Liver (tissue), 4 donors: Measurements from ENCODE around the gene USP17L10. TPM values are rescaled to one million over a fixed set of nuclear protein-coding genes. Genes with fewer than 3 reads are reported as not detected.

Experiments used
- polyA plus RNA-seq, 2 donors: library from polyadenylated mRNA; stranded (reverse) in 1 of 2; unstranded in 1 of 2; fragments of 200-250 nt in 1 of 2; fragments of >200 nt in 1 of 2; fragmentation: Nextera tagmentation in 1 of 2; extraction: Ambion mirVana in 1 of 2; gene quantifications; one replicate each; pipeline versions ENCODE4 v1.2.1 to v1.2.3, GENCODE V29; 2013 to 2015
- total RNA-seq, 2 donors: library from RNA; depleted of rRNA; stranded (reverse); fragments of >200 nt; gene quantifications; one replicate each; pipeline ENCODE4 v1.2.3, GENCODE V29; 2014
- donor health status: healthy.
- donor health status: healthy.
- donor health status: healthy.

Gene USP17L10
- total and polyA plus RNA-seq, 4 donors: not detected

Other genes starting within 250 kb of the USP17L10 start
- not detected for gene FAM90A26, start 40.2 kb upstream of the USP17L10 start, total RNA-seq
- not detected for gene FAM90A26, start 40.2 kb upstream of the USP17L10 start, polyA plus RNA-seq
- not detected for gene USP17L11, start 4.7 kb downstream of the USP17L10 start, total RNA-seq
- not detected for gene USP17L11, start 4.7 kb downstream of the USP17L10 start, polyA plus RNA-seq
- not detected for gene USP17L12, start 9.5 kb downstream of the USP17L10 start, total RNA-seq
- not detected for gene USP17L12, start 9.5 kb downstream of the USP17L10 start, polyA plus RNA-seq
- gene USP17L13, start 14.2 kb downstream of the USP17L10 start, total RNA-seq: not detected
- gene USP17L13, start 14.2 kb downstream of the USP17L10 start, polyA plus RNA-seq: not detected
- gene USP17L15, start 23.7 kb downstream of the USP17L10 start, total RNA-seq: not detected
- gene USP17L15, start 23.7 kb downstream of the USP17L10 start, polyA plus RNA-seq: not detected
- not detected for gene USP17L17, start 33.2 kb downstream of the USP17L10 start, total RNA-seq
- not detected for gene USP17L17, start 33.2 kb downstream of the USP17L10 start, polyA plus RNA-seq
- not detected for gene USP17L18, start 38.0 kb downstream of the USP17L10 start, total RNA-seq
- not detected for gene USP17L18, start 38.0 kb downstream of the USP17L10 start, polyA plus RNA-seq
- gene USP17L19, start 42.7 kb downstream of the USP17L10 start, total RNA-seq: not detected
- gene USP17L19, start 42.7 kb downstream of the USP17L10 start, polyA plus RNA-seq: not detected
- gene USP17L20, start 47.5 kb downstream of the USP17L10 start, total RNA-seq: not detected
- not detected for gene USP17L20, start 47.5 kb downstream of the USP17L10 start, polyA plus RNA-seq
- not detected for gene USP17L21, start 52.2 kb downstream of the USP17L10 start, total RNA-seq
- not detected for gene USP17L21, start 52.2 kb downstream of the USP17L10 start, polyA plus RNA-seq
- not detected for gene USP17L22, start 57.0 kb downstream of the USP17L10 start, total RNA-seq
- not detected for gene USP17L22, start 57.0 kb downstream of the USP17L10 start, polyA plus RNA-seq
- gene USP17L24, start 114.5 kb downstream of the USP17L10 start, total RNA-seq: not detected
- not detected for gene USP17L24, start 114.5 kb downstream of the USP17L10 start, polyA plus RNA-seq
- not detected for gene USP17L25, start 119.3 kb downstream of the USP17L10 start, total RNA-seq
- gene USP17L25, start 119.3 kb downstream of the USP17L10 start, polyA plus RNA-seq: not detected
- not detected for gene USP17L26, start 124.0 kb downstream of the USP17L10 start, total RNA-seq
- not detected for gene USP17L26, start 124.0 kb downstream of the USP17L10 start, polyA plus RNA-seq
- gene USP17L5, start 128.7 kb downstream of the USP17L10 start, total RNA-seq: not detected
- gene USP17L5, start 128.7 kb downstream of the USP17L10 start, polyA plus RNA-seq: not detected
- gene USP17L27, start 133.5 kb downstream of the USP17L10 start, total RNA-seq: not detected
- gene USP17L27, start 133.5 kb downstream of the USP17L10 start, polyA plus RNA-seq: not detected
- not detected for gene USP17L28, start 138.2 kb downstream of the USP17L10 start, total RNA-seq
- not detected for gene USP17L28, start 138.2 kb downstream of the USP17L10 start, polyA plus RNA-seq
- not detected for gene USP17L29, start 143.0 kb downstream of the USP17L10 start, total RNA-seq
- not detected for gene USP17L29, start 143.0 kb downstream of the USP17L10 start, polyA plus RNA-seq
- gene USP17L30, start 152.5 kb downstream of the USP17L10 start, total RNA-seq: not detected
- gene USP17L30, start 152.5 kb downstream of the USP17L10 start, polyA plus RNA-seq: not detected
- not detected for gene DEFB131A, start 233.8 kb downstream of the USP17L10 start, total RNA-seq
- gene DEFB131A, start 233.8 kb downstream of the USP17L10 start, polyA plus RNA-seq: not detected